NCI-H2029 treated with DMSO at 0.1 percent for 48 hours (cell line): ENCODE results near the gene HYDIN.

Source experiments
- DNase-seq: peaks from one replicate; lab custom pipeline; 2025; lab: John Stamatoyannopoulos, UW

Gene HYDIN

GRCh38 chr16:71230122-71230845, at the start of gene HYDIN:
Gene HYDIN, minus strand, starts transcription at chr16:71230722. Its CDS starts 43,827 bp downstream, at chr16:71186895.
- DNase-seq: peak; percentile 3

GRCh38 chr16:71276589-71277334, 46.2 kb upstream of the HYDIN start:
- no peak for DNase-seq

DNA sequence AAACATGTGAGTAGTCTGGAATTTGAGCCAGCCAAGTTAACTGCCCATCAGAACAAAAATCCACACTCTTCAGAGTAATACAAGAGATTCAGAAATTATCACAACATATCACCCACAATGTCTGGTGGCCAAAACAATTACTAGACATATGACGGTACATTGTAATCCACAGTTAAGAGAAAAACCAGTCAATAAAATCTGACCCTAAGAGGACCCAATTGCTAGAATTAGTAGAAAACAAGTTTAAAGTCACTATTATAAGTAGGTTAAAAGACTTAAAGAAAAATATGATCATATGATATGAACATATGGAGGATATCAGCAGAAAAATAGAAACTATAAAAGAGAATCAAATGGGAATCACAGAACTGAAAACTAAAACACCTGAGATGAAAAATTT, 42.9 kb upstream of the HYDIN start:
- DNase-seq: no peak

- no peak for DNase-seq
These were observed 33.8 kb upstream of the HYDIN start for GRCh38 chr16:71264299-71264698.

- DNase-seq: no peak
These were observed 33.1 kb upstream of the HYDIN start for GRCh38 chr16:71263582-71263981.

GRCh38 chr16:71262391-71262790, 31.9 kb upstream of the HYDIN start:
- no peak for DNase-seq

GRCh38 chr16:71260995-71261394, 30.5 kb upstream of the HYDIN start:
- DNase-seq: no peak

- no peak for DNase-seq
These were observed 28.6 kb upstream of the HYDIN start for GRCh38 chr16:71259086-71259485.

- no peak for DNase-seq
These were observed 27.9 kb upstream of the HYDIN start for GRCh38 chr16:71258372-71258771.

- no peak for DNase-seq
These were observed 27.2 kb upstream of the HYDIN start for GRCh38 chr16:71257768-71258167.

GRCh38 chr16:71255721-71256120, 25.2 kb upstream of the HYDIN start:
- DNase-seq: no peak

DNA sequence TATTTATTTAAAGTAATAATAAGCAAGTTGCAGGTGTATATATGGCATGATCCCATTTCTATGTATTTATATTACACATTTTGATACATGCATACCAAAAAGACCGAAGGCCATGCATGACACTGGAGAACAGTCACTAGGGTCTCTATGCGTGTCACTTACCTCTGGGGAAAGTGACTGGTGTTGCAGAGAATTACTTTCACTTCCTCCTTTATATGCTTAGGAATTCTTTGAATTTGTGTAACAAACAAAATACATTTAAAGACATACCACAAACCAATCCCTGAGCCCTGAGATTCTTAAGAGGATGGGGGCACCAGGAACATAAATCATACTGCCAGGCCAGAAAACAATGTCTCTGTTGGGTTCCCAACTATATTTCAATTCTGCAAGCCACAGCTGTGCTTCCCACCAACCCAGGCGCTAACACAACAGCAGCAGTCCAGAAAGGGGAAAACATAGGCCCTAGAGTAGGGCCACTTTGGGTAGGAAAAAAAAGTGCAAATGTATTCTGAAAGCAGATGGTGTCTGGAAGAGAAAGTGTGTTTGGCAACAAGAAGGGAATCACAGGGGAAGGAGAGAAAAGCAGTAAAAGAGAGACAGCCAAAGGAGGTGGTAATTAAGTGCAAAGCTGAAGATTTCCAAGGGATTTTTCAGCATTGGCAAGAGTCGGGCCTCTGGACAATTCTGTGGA, 24.5 kb upstream of the HYDIN start:
- DNase-seq: no peak

DNA sequence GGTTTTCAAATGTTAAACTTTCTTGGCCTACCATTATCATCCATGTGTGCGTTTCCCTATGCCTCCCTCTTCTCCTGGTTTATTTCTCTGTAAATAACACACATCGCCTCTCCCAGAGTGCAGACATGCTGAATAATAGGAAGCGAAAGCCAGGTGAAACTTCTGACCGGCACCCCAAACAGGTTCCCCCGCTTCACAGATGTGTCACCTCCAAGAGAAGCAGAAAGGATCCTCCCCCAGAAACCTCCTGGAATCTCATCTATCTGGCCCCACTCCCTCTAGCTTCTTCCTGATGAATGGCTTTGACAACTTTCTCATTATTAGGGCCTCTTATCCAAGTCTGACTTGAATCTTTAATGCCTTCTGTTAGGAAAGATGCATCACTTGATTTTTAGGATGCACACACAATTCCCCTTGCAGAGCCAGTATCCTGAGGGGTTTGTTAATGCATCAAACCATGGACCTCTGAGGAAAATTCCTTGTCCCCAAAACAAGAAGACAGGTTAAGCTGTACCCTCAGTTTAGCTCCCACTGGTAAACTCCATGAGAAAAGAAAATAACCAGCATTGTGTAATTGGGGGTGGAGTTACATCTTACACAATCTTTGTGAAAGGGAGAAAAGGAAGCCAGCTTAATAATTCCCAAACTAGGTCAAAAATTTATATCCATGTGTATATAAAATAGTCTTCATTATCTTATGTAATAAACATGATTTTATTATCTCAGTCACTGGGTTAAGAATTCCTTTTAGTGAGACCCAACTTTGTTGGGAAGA, 20.1 kb upstream of the HYDIN start:
- DNase-seq: no peak

GRCh38 chr16:71249399-71249798, 18.9 kb upstream of the HYDIN start:
- DNase-seq: no peak

DNA sequence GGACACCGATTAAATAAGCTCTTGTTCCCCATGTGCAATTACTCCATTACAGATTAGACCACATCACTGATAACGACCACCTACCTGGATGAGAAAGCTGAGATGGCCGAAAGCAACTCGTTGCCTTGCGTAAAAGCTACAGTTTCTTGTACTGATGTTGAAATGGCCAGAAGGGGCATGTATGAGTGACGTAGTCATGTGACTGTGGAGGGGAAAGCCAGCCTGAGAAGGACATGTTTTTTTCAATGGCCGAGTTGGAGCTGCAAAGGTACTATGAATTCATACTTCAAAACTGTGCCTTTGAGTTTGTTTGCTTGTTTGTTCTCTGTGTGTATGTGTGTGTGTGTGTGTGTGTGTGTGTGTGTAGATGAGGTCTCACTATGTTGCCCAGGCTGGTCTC, 17.0 kb upstream of the HYDIN start:
- no peak for DNase-seq

- DNase-seq: no peak
These were observed 15.8 kb upstream of the HYDIN start for GRCh38 chr16:71246309-71246708.

- DNase-seq: no peak
These were observed 14.0 kb upstream of the HYDIN start for GRCh38 chr16:71244521-71244920.

- no peak for DNase-seq
These were observed 12.1 kb upstream of the HYDIN start for GRCh38 chr16:71242601-71243000.

- DNase-seq: no peak
These were observed 11.5 kb upstream of the HYDIN start for GRCh38 chr16:71242036-71242435.

GRCh38 chr16:71229344-71229743, 1.2 kb downstream of the HYDIN start:
- DNase-seq: no peak

DNA sequence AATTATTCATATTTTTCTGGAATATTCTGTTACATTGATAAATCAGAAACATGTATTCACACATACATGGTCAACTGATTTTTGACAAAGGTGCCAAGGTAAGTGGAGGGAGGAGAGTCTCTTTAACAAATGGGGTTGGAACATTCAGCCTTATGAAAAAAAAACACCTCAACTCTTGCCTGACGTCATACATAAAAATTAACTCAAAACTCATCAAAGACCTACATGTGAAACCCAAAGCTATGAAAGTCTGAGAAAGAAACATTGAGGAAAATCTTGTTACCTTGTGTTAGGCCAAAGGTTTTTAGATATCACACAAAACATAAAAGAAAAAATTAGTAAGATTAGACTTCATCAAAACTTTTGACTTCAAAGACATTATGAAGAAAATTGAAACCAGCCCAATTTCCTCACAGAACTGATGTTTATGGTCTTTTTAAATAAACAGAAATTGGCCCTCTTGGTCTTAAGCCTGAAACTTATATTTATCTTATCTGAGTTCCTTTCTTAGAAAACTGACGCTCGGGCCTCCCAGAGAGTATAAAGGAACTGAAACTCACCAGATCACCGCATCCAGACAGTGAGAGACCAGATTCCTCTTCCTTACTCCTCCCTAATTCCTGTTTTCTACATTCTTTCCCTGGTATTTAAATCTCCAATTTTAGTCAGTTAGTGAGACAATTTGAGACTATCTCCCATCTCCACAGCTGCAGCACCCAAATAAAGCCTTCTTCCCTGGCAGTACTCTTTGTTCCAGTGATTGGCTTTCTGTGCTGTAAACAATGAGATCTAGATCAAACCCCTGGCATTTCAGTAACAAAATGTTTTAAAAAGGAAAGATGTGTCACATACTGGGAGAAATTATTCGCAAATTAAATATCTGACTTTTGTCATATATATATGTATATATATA, 4.0 kb downstream of the HYDIN start:
- no peak for DNase-seq
